Jurkat, Clone E6-1 (cell line): ENCODE results near the gene ARHGAP40.
A peak's percentile ranks its signal among the peaks of the same experiment; 100 is the strongest.

ENCODE experiments used
- DNase-seq: peaks from one replicate; pipeline ENCODE4 v3.0.0-alpha.2; 2011; ENCODE audit warnings: low read depth, low spot score
- H3K4me3 ChIP-seq: 2 replicates; pipeline ENCODE4 v1.5.1; 2011; ENCODE audit warnings: mild to moderate bottlenecking, low read length, control low read depth, moderate library complexity

ARHGAP40 gene

DNA sequence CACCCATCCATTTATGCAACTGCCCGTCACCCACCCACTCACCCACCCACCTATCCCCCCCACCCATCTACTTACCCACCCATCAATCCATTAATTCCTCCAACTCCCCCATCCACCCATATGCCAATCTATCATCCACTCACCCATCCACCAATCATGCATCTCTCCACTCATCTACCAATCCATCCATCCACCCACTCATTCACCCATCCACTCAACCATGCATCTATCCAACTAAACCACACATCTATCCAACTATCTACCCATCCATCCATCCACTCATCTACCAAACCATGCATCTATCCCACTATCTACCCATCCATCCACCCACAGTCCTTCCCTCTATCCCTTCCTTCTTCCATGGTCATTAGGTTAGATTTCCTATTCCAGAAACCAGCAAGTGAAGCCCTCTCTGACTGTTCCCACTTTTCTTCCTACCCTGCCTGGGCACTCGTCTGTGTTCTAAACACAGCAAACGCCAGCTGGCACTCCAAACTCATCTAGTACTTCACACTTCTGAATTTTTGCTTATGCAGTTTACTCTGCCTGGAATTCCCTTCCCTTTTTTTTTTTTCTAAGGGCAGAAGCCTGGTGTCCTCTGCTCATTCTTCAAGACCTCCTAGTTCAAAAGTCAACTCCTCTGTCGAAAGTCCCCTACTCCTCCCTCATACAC is 43.1 kb downstream of the ARHGAP40 start:
- DNase-seq = no peak
- no peak overlapping the region for H3K4me3 ChIP-seq

DNA sequence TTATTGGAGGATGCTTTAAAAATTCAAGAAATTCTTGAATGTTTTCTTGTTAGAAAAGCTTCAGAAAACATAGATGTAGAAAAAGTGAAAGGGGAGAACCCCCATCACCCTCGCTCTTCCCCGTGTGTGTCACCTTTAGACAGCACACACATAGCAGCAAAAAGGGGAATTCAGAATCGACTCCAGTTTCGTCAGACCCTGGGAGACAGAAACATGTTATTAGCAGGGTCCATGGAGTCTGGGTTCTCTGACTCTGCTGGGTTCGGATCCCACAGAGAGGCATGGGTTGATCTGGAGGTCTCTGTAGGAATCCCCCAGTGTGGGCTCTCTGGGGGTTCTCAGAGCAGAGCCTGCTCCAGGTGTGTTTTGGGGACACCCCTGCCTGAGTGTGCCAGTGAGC is 43.7 kb downstream of the ARHGAP40 start:
- H3K4me3 ChIP-seq = no peak overlapping the region
- DNase-seq = no peak

DNA sequence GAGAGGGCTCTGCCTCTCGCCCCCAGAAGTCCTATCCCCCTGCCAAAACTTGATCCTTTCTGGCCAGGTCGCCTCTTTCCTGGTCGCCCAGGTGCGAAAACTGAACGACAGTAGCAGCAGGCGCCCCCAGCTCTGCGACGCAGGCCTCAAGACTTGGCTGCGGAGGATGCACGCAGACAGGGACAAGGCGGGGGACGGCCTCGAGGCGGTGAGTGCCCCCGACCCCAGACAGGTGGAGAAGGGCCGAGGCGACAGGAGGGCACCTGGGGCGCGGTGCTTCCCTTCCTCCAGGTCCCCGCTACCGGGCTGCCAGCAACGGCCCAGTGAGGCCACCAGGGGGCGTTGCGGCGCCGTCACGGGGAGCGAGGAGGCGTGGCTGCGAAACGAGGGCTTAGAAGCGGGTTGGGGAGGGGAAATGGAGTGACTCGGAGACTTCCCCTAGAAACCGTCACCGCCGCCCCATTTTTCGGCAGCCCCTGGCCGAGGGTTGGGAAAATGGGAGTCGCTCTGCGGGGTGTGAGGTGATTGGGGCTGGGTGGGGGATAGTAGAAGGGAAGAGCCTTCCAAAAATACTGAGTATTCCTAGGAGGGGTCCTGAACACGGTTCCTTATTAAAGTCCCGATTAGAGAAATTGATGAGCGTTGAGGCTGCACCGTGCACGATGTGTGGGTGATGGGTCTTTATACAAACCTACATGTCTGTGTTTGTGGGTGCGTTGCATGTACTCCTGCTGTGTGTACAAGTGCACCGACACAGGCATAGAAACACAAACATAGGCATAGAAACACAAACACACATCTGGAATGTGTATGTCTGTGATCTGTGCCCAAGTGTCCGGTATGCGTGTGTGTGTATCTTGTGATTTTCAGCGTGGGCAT is 44.6 kb downstream of the ARHGAP40 start:
- peak; percentile 74 for DNase-seq
- peak overlapping the region; percentile 47 for H3K4me3 ChIP-seq

DNA sequence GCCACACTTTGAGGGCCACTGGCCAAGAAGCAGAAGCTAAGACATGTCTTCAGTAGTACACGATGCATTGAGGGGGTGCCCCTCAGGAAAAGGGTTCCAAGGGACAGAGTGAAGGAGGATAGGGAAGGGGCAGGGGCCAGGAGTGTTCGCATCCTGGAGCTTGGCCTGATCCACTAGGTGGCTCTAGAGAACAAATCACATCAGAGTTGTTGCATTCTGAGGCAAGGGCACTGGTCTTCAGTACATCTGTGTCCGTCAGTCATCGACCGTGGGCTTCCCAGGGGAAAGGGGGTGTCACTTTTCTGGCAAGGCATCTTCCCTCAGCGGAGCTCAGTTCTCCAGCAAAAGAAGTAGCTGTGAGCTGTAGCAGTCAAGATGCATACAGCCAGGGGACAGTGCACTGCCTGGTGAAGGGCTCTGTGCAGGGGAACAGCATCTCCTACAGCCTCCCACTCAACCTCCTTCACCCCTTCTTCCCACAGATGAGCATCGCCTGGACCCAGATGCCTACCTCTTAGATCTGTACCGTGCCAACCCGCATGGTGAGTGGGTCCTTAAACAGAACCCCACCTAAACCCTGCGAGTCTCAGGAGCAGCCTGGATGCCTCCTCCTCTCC is 47.8 kb downstream of the ARHGAP40 start:
- H3K4me3 ChIP-seq = no peak overlapping the region
- DNase-seq = no peak

GRCh38 chr20:38650010-38650409 is 48.4 kb downstream of the ARHGAP40 start:
- H3K4me3 ChIP-seq = no peak overlapping the region
- DNase-seq = no peak

GRCh38 chr20:38651154-38651553 is 49.5 kb downstream of the ARHGAP40 start:
- no peak overlapping the region for H3K4me3 ChIP-seq
- DNase-seq = no peak

GRCh38 chr20:38651562-38651961 is 50.0 kb downstream of the ARHGAP40 start:
- DNase-seq = no peak
- no peak overlapping the region for H3K4me3 ChIP-seq

- no peak overlapping the region for H3K4me3 ChIP-seq
- no peak for DNase-seq
Observed at GRCh38 chr20:38652995-38653394, 51.4 kb downstream of the ARHGAP40 start.

DNA sequence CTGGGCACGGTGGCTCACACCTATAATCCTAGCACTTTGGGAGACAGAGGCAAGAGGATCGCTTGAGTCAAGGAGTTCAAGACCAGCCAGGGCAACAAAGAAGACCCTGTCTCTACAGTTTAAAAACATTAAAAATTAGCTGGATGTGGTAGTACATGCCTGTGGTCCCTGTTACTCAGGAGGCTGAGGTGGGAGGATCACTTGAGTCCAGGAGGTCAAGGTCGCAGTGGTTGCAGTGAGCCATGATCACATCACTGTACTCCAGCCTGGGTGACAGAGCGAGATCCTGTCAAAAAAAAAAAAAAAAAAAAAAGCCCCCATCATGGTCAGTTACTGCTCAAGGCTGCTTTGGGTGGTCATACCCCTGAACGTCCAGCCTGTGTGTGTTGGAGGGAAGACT is 55.8 kb downstream of the ARHGAP40 start:
- no peak overlapping the region for H3K4me3 ChIP-seq
- no peak for DNase-seq

DNA sequence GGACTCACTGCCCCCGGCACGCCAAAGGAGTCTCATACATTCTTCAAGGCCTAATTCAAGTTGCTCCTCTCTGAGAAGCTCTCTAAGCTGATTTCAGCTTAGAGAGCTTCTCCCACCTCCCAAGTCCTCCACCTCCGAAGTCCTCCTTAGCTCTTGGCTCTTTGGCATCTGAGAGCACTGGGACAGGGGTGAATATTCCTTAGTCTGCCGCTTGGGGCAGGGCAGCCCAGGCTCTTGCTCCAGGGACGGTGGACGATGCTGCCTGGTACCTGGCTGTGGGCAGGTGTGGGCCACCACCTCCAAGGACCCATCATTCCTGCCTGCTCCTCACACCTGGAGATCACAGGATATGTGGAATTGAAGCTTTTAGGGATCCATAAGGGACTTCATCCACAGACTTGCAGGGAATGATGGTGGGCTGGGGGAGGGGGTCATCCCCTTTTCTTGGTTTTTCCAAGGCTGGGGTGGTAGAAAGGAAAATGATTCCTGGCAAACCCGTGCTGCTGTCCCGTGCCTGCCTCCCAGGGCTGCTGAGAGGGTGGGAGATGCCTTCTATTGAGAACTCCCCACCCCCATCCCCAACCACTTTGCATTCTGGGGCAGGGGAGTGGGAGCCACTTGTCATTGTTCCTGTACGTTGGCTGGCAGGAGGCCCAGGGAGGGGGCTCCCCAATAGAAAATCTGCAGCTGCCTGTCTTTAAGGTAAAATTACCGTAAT is 57.4 kb downstream of the ARHGAP40 start:
- no peak for DNase-seq

GRCh38 chr20:38659597-38659880 is 57.9 kb downstream of the ARHGAP40 start:
- DNase-seq = no peak
- no peak overlapping the region for H3K4me3 ChIP-seq

More for the DNA sequence above, 57.4 kb downstream of the ARHGAP40 start:
- no peak overlapping the region for H3K4me3 ChIP-seq

- no peak overlapping the region for H3K4me3 ChIP-seq
- no peak for DNase-seq
Observed at GRCh38 chr20:38660429-38660828, 58.8 kb downstream of the ARHGAP40 start.

GRCh38 chr20:38663660-38664059 is 62.1 kb downstream of the ARHGAP40 start:
- no peak for DNase-seq
- no peak overlapping the region for H3K4me3 ChIP-seq

GRCh38 chr20:38664284-38664683 is 62.7 kb downstream of the ARHGAP40 start:
- no peak for DNase-seq
- H3K4me3 ChIP-seq = no peak overlapping the region

DNA sequence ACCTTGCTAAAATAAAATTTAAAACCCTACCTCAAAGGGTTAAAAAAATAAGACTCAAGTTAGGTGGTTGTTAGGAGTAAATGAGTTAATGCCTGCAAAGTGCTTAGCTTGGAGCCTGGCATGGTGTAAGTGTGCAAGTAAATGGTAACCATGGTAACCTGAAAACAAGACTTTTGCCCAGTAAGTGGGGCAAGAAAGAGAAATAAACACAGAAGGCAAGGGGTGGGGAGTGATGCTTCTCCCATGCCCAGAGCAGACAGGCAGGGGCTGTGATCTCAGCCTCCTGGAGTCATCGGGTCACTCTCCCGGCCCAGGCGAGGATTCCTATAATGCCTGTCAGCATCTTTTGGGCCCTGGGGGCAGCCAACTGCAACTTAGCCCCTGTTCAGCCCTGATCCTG is 63.5 kb downstream of the ARHGAP40 start:
- no peak overlapping the region for H3K4me3 ChIP-seq
- no peak for DNase-seq

DNA sequence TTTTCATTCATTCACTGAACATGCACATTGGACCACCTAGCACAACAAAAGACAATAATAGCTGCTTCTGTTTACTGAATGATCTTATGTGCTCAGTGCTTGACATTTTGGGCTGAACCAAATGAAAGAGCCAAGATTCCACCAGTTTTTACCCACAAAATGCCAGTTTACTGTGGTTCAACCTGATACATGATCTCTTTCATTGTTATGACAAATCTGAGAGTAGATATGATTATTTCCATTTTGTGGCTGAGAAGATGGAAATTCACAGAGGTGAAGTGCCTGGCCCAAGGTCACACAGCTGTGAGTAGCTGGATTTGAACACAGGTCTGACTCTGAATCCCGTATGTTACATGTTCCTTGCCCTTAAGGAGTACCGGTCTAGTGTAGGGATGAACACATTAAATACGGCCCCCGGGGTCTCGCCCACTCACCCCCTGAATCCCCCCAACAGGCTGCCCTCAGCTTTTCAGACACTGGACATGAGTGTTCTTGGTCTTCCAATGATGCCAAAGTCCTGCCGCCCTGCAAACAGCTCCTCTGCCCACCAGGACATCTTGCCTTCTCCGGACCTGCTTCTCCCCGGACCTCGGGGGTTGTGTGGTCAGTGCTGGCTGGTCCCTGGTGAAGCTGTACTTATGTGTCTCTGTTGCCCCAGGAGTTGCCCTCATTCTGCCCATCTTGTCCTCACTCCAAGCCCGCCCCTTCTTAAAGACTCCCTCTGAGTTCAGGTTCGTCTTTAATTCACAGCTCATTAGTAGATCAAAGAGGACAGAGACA is 64.1 kb downstream of the ARHGAP40 start:
- no peak for DNase-seq
- no peak overlapping the region for H3K4me3 ChIP-seq

- no peak for DNase-seq
- H3K4me3 ChIP-seq = no peak overlapping the region
Observed at GRCh38 chr20:38667417-38667956, 65.9 kb downstream of the ARHGAP40 start.

- no peak overlapping the region for H3K4me3 ChIP-seq
- no peak for DNase-seq
Observed at GRCh38 chr20:38669688-38670087, 68.1 kb downstream of the ARHGAP40 start.

DNA sequence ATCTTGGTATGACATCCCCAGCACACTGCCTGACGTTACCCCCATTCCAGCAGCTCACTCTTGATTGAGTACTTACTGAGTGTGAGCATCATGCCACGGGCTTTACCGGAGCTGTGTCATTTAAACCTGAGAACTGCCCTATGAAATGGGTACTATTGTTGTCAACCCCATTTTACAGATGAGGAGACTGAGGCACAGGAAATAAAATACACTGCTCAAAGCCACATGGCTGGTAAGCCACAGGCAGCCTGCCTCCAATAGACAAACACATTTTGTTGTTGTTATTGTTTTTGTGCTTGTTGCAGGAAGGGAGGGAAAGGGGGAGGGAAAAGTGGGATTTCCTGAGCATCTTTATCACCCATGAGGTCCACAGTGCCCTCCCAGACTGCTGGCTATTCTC is 69.2 kb downstream of the ARHGAP40 start:
- no peak for DNase-seq
- H3K4me3 ChIP-seq = no peak overlapping the region
